ENCODE data around the gene ABCC10.

DNA sequence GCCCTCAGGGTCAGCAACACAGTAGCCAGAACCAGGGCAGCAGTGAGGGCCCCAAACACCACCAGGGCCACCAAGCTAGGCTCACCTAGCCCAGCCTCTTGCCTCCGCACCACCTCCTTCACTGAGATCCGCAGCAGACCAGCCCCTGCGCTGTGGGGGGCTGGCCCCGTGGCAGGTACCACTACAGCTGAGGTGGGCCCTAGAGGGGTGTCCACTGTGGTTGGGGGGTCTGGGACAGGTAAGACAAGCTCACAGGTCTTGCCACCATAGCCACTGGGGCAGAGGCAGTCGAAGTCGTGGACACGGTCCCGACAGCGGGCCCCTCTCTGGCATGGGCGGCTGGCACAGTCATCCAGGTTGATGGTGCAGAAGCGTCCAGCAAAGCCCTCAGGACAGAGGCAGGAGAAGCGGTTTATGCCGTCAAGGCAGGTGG lies 23.4 kb downstream of the ABCC10 start:
- no peak for TF ChIP-seq EZH2 (IDR thresholded peaks at IDR 0.05; ENCODE audit: borderline replicate concordance, low read length)
- TF ChIP-seq, protein P1, sequence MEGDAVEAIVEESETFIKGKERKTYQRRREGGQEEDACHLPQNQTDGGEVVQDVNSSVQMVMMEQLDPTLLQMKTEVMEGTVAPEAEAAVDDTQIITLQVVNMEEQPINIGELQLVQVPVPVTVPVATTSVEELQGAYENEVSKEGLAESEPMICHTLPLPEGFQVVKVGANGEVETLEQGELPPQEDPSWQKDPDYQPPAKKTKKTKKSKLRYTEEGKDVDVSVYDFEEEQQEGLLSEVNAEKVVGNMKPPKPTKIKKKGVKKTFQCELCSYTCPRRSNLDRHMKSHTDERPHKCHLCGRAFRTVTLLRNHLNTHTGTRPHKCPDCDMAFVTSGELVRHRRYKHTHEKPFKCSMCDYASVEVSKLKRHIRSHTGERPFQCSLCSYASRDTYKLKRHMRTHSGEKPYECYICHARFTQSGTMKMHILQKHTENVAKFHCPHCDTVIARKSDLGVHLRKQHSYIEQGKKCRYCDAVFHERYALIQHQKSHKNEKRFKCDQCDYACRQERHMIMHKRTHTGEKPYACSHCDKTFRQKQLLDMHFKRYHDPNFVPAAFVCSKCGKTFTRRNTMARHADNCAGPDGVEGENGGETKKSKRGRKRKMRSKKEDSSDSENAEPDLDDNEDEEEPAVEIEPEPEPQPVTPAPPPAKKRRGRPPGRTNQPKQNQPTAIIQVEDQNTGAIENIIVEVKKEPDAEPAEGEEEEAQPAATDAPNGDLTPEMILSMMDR (IDR thresholded peaks at IDR 0.05; ENCODE audit: low read length): no peak

All from OCI-LY1 (cell line).